Natural killer cell (primary cell): ENCODE results near the gene PRMT3. TPM values are rescaled to one million over a fixed set of nuclear protein-coding genes. Genes with fewer than 3 reads are reported as not detected.

Experiments
- ATAC-seq, 3 donors: fragments of 150-1000 bp in 2 of 3; fragments of 200-7000 bp in 1 of 3; cut with Tn5 transposase; 1 replicate in 1 of 3; 2 replicates in 2 of 3; pipeline ENCODE4 v1.10.0; 2021; ENCODE audit warnings: mild to moderate bottlenecking in 2 of 3, moderate library complexity in 2 of 3
- DNase-seq, 2 donors: peaks; one replicate each; pipeline versions ENCODE4 v3.0.0 to v3.0.0-alpha.2; 2013 to 2021; ENCODE audit warnings: mixed read lengths in 1 of 2
- H3K27ac ChIP-seq: one replicate; pipeline ENCODE4 v1.5.1; 2013; ENCODE audit warnings: mild to moderate bottlenecking, low read length
- H3K27me3 ChIP-seq: one replicate; pipeline ENCODE4 v1.6.1; 2013; ENCODE audit warnings: low read length; ENCODE audit not compliant: control insufficient read depth, insufficient read depth
- H3K36me3 ChIP-seq: one replicate; pipeline ENCODE4 v1.6.1; 2013; ENCODE audit warnings: low read length; ENCODE audit not compliant: control insufficient read depth, insufficient read depth
- H3K4me1 ChIP-seq: one replicate; pipeline ENCODE4 v1.6.1; 2013; ENCODE audit warnings: low read length; ENCODE audit not compliant: control insufficient read depth, insufficient read depth
- H3K4me3 ChIP-seq: one replicate; pipeline ENCODE4 v1.5.1; 2013; ENCODE audit warnings: low read length
- H3K9me3 ChIP-seq: one replicate; pipeline ENCODE4 v1.6.1; 2013; ENCODE audit warnings: low read length; ENCODE audit not compliant: control insufficient read depth, insufficient read depth
- H3K27ac Mint-ChIP-seq, 2 donors: one replicate each; pipeline ENCODE4 v1.8.0; 2022; ENCODE audit warnings: mild to moderate bottlenecking in 2 of 2, mixed read lengths in 2 of 2, moderate library complexity in 1 of 2
- H3K27me3 Mint-ChIP-seq, 2 donors: one replicate each; pipeline ENCODE4 v1.8.0; 2022; ENCODE audit warnings: low read depth in 2 of 2, mixed read lengths in 2 of 2
- H3K36me3 Mint-ChIP-seq: one replicate; pipeline ENCODE4 v1.8.0; 2022; ENCODE audit warnings: mixed read lengths
- H3K4me1 Mint-ChIP-seq, 2 donors: one replicate each; pipeline ENCODE4 v1.8.0; 2022; ENCODE audit warnings: mixed read lengths in 2 of 2
- H3K4me3 Mint-ChIP-seq: one replicate; pipeline ENCODE4 v1.8.0; 2022; ENCODE audit warnings: mild to moderate bottlenecking, moderate library complexity, mixed read lengths
- H3K9me3 Mint-ChIP-seq, 2 donors: one replicate each; pipeline ENCODE4 v1.8.0; 2022; ENCODE audit warnings: mixed read lengths in 2 of 2
- CTCF ChIP-seq: fragments of 200-600 bp; IDR thresholded peaks from one replicate; pipeline ENCODE4 v1.8.0; 2022; ENCODE audit warnings: antibody characterized with exemption
- WGBS: methylation state at CpG from one replicate; pipeline ENCODE4 v1.1.7; 2013; ENCODE audit warnings: missing lambda C conversion rate; ENCODE audit not compliant: insufficient coverage; 5-methylcytosine and 5-hydroxymethylcytosine counted together
- intact Hi-C: fragments of 100-400 bp; cut with micrococcal nuclease; formaldehyde crosslinking; loops from one replicate; pipeline ENCODE4 v1.14.2; 2022
- total RNA-seq, 4 donors: library from RNA; stranded (reverse); fragments of 120-200 nt in 1 of 4; gene quantifications; one replicate each; pipeline versions ENCODE4 v1.2.3 to v1.2.4, GENCODE V29; 2013 to 2022

Gene PRMT3
- total RNA-seq, 3 donors from 2014 or later (not counting 1 experiment from before 2014, with no cell fraction given) = 10.4 to 12.4 (median 12.1) TPM

GRCh38 chr11:20417771-20418170, 30.3 kb downstream of the PRMT3 start:
- no peaks in the 10 kb centered on the region for H3K27me3 Mint-ChIP-seq
- ATAC-seq (no peak), DNase-seq (no peak)
- H3K9me3 Mint-ChIP-seq = no peaks in the 10 kb centered on the region
- Histone ChIP-seq H3K27ac (no peak overlapping the region), H3K36me3 (peaks cover 28% of the 10 kb centered on the region), H3K27me3 (no peaks in the 10 kb centered on the region), H3K4me3 (no peak overlapping the region), H3K4me1 (no peaks in the 10 kb centered on the region), H3K9me3 (no peaks in the 10 kb centered on the region)
- intact Hi-C loops = no loop called here
- WGBS = 75% methylated on average over 2 of the region's 2 CpGs
- no peak overlapping the region for H3K27ac Mint-ChIP-seq
- no peak for TF ChIP-seq CTCF
- no peaks in the 10 kb centered on the region for H3K36me3 Mint-ChIP-seq
- no peak overlapping the region for H3K4me3 Mint-ChIP-seq
- H3K4me1 Mint-ChIP-seq = peaks cover 0 to 8% of the 10 kb centered on the region in 2 donors

GRCh38 chr11:20421946-20422345, 34.4 kb downstream of the PRMT3 start:
- Histone ChIP-seq H3K27ac (no peak overlapping the region), H3K36me3 (peaks cover 27% of the 10 kb centered on the region), H3K27me3 (no peaks in the 10 kb centered on the region), H3K4me3 (no peak overlapping the region), H3K4me1 (no peaks in the 10 kb centered on the region), H3K9me3 (no peaks in the 10 kb centered on the region)
- Mint-ChIP-seq H3K27me3 (no peaks in the 10 kb centered on the region), H3K4me1 (peaks cover 0 to 4% of the 10 kb centered on the region in 2 donors), H3K36me3 (no peaks in the 10 kb centered on the region), H3K4me3 (no peak overlapping the region), H3K9me3 (no peaks in the 10 kb centered on the region), H3K27ac (no peak overlapping the region)
- TF ChIP-seq CTCF = no peak
- intact Hi-C loops = no loop called here
- ATAC-seq (no peak), DNase-seq (no peak)
- 100% methylated on average over 1 of the region's 2 CpGs for WGBS

GRCh38 chr11:20429216-20429615, 41.7 kb downstream of the PRMT3 start:
- H3K36me3 Mint-ChIP-seq = peaks cover 10% of the 10 kb centered on the region
- ATAC-seq (no peak), DNase-seq (no peak)
- intact Hi-C loops = no loop called here
- Histone ChIP-seq H3K27ac (no peak overlapping the region), H3K9me3 (no peaks in the 10 kb centered on the region), H3K36me3 (peaks cover 13% of the 10 kb centered on the region), H3K4me1 (no peaks in the 10 kb centered on the region), H3K27me3 (no peaks in the 10 kb centered on the region), H3K4me3 (no peak overlapping the region)
- 94% methylated on average over 4 of the region's 5 CpGs for WGBS
- peak overlapping the region in 1 of 2 donors; percentile 37 for H3K27ac Mint-ChIP-seq
- H3K4me1 Mint-ChIP-seq = no peaks in the 10 kb centered on the region
- H3K4me3 Mint-ChIP-seq = no peak overlapping the region
- H3K9me3 Mint-ChIP-seq = no peaks in the 10 kb centered on the region
- no peaks in the 10 kb centered on the region for H3K27me3 Mint-ChIP-seq
- TF ChIP-seq CTCF = no peak

GRCh38 chr11:20438637-20439036, 51.1 kb downstream of the PRMT3 start:
- no peak overlapping the region for H3K27ac ChIP-seq
- H3K36me3 ChIP-seq = peaks cover 6% of the 10 kb centered on the region
- H3K27ac Mint-ChIP-seq = no peak overlapping the region
- no peaks in the 10 kb centered on the region for H3K9me3 Mint-ChIP-seq
- 93% methylated on average over 2 of the region's 2 CpGs for WGBS
- H3K4me1 Mint-ChIP-seq = peaks cover 7 to 12% of the 10 kb centered on the region in 2 donors
- intact Hi-C loops = no loop called here
- H3K27me3 Mint-ChIP-seq = no peaks in the 10 kb centered on the region
- H3K4me3 Mint-ChIP-seq = no peak overlapping the region
- H3K27me3 ChIP-seq = no peaks in the 10 kb centered on the region
- no peak for TF ChIP-seq CTCF
- no peaks in the 10 kb centered on the region for H3K9me3 ChIP-seq
- DNase-seq (no peak), ATAC-seq (no peak)
- peaks cover 5% of the 10 kb centered on the region for H3K4me1 ChIP-seq
- no peaks in the 10 kb centered on the region for H3K36me3 Mint-ChIP-seq
- H3K4me3 ChIP-seq = no peak overlapping the region
